OCI-LY3 (cell line): ENCODE data around the gene TEAD3.
"Not testable (repeated sequence)": the region's sequence is repeated elsewhere in the genome, so short reads cannot be mapped to it uniquely, and the experiment has no call there.

ENCODE experiments used
- H2AFZ ChIP-seq: fragments of 200-600, 300-600 bp; shearing (Covaris generic); 2 replicates; pipeline ENCODE4 v1.6.0; 2014; ENCODE audit warnings: antibody characterized with exemption, low read depth, low read length
- H3K27ac ChIP-seq: fragments of 200-600, 300-600 bp; sonication (generic); 2 replicates; pipeline ENCODE4 v1.5.1; 2014; ENCODE audit warnings: mild to moderate bottlenecking, low read length, moderate library complexity, mixed read lengths
- H3K27me3 ChIP-seq: fragments of 200-600, 300-600 bp; sonication (generic); 2 replicates; pipeline ENCODE4 v1.6.1; 2014; ENCODE audit warnings: low read depth, low read length, mixed read lengths
- H3K36me3 ChIP-seq: fragments of 200-600, 300-600 bp; sonication (generic); replicated peaks from 2 replicates; pipeline ENCODE3; 2014; ENCODE audit warnings: low read depth, low read length, mixed read lengths
- H3K4me1 ChIP-seq: fragments of 300-600, 200-600 bp; sonication (generic); 2 replicates; pipeline ENCODE4 v1.6.1; 2014; ENCODE audit warnings: low read length, mixed read lengths
- H3K4me2 ChIP-seq: fragments of 200-600, 300-600 bp; sonication (generic); 2 replicates; pipeline ENCODE4 v1.6.1; 2014; ENCODE audit warnings: low read length, mixed read lengths
- H3K4me3 ChIP-seq: fragments of 300-600, 200-600 bp; sonication (generic); 2 replicates; pipeline ENCODE4 v1.5.1; 2014; ENCODE audit warnings: antibody characterized with exemption, mild to moderate bottlenecking, low read length, moderate library complexity
- H3K79me2 ChIP-seq: fragments of 300-600, 200-600 bp; shearing (Covaris generic); 2 replicates; pipeline ENCODE4 v1.6.1; 2014; ENCODE audit warnings: mild to moderate bottlenecking, low read length, mixed read lengths
- H3K9ac ChIP-seq: fragments of 300-600, 200-600 bp; shearing (Covaris generic); 2 replicates; pipeline ENCODE4 v1.6.0; 2014; ENCODE audit warnings: mild to moderate bottlenecking, low read length, moderate library complexity
- H3K9me3 ChIP-seq: fragments of 200-600, 300-600 bp; shearing (Covaris generic); 2 replicates; pipeline ENCODE4 v1.6.1; 2014; ENCODE audit warnings: low read length, mixed read lengths; ENCODE audit not compliant: insufficient read depth
- H4K20me1 ChIP-seq: fragments of 200-600, 300-600 bp; sonication (generic); 2 replicates; pipeline ENCODE4 v1.6.1; 2016; ENCODE audit warnings: low read length, mixed read lengths; ENCODE audit not compliant: insufficient read depth
- CTCF ChIP-seq: fragments of 200-600, 300-600 bp; sonication (generic); IDR thresholded peaks from 2 replicates; pipeline ENCODE4 v1.5.1; 2014; ENCODE audit warnings: antibody characterized with exemption, low read length, low read depth
- EZH2phosphoT487 ChIP-seq: fragments of 200-600 bp; shearing (Covaris generic); IDR thresholded peaks from 2 replicates; pipeline ENCODE4 v1.6.1; 2018; ENCODE audit warnings: antibody characterized with exemption, mixed run types, low read depth

TEAD3 gene

DNA sequence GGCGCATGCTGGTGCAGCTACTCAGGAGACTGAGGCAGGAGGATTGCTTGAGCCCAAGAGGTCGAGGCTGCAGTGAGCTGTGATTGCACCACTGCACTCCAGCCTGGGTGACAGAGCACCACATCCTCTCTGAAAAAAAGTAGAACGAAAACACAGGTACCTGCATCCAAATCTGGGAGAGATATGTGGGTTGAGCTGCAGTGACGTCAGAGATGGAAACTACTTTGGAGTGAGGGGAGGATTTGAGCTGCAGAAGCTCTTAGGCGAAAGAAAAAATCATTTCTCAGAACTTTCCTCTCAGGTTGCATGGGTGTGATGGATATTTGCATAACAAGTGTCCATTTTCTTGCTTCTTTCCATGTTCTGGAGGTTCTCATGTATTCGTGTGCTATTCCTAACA, 19.8 kb upstream of the TEAD3 start:
- Histone ChIP-seq H3K4me3 (no peak overlapping the region), H2AFZ (no peak overlapping the region), H3K79me2 (no peaks in the 10 kb centered on the region), H3K4me2 (no peak overlapping the region), H3K27me3 (no peaks in the 10 kb centered on the region), H3K36me3 (no peaks in the 10 kb centered on the region), H3K4me1 (no peaks in the 10 kb centered on the region), H3K27ac (no peak overlapping the region), H3K9ac (no peak overlapping the region), H3K9me3 (no peaks in the 10 kb centered on the region), H4K20me1 (no peaks in the 10 kb centered on the region)
- no peak for TF ChIP-seq CTCF

DNA sequence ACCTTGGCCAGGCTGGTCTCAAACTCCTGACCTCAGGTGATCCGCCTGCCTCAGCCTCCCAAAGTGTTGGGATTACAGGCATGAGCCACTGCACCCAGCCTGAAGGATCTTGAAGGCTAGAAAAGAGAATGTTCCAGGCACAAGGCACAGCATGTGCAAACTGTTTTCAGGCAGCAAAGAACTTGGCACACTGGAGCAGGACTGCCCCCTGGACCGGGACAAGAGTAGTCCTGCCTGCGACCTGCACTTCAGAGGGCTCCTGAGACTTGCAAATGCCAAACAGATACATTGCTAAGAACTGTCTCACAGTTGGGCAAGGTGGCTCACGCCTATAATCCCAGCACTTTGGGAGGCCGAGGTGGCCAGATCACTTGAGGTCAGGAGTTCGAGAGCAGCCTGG, 19.1 kb upstream of the TEAD3 start:
- H3K4me2 ChIP-seq, H3K27ac ChIP-seq, H3K9ac ChIP-seq, H3K27me3 ChIP-seq, H4K20me1 ChIP-seq, H3K36me3 ChIP-seq, H3K79me2 ChIP-seq, H3K4me1 ChIP-seq, H2AFZ ChIP-seq, H3K4me3 ChIP-seq, H3K9me3 ChIP-seq: not testable (repeated sequence)

- Histone ChIP-seq H3K27ac (no peak overlapping the region), H2AFZ (no peak overlapping the region), H3K36me3 (no peaks in the 10 kb centered on the region), H3K4me3 (no peak overlapping the region), H3K9ac (no peak overlapping the region), H3K79me2 (no peaks in the 10 kb centered on the region), H3K4me1 (no peaks in the 10 kb centered on the region), H4K20me1 (no peaks in the 10 kb centered on the region), H3K4me2 (no peak overlapping the region), H3K9me3 (no peaks in the 10 kb centered on the region), H3K27me3 (no peaks in the 10 kb centered on the region)
- TF ChIP-seq EZH2phosphoT487 (no peak), CTCF (no peak)
Observed at GRCh38 chr6:35514587-35514986, 17.7 kb upstream of the TEAD3 start.

GRCh38 chr6:35512740-35513139, 15.9 kb upstream of the TEAD3 start, which contains the start of gene TULP1:
TSS of gene TULP1 (minus strand) at chr6:35512896. CDS start at chr6:35512858, 38 bp downstream.
- H3K27ac ChIP-seq = no peak within 1 kb of the TSS
- TF ChIP-seq CTCF (no peak), EZH2phosphoT487 (no peak)
- H3K27me3 ChIP-seq = 0 out of 2 replicates have a peak, but pooled peaks cover 2% of the 10 kb centered on the region
- no peaks in the 10 kb centered on the region for H3K36me3 ChIP-seq
- H3K4me1 ChIP-seq = no peaks in the 10 kb centered on the region
- H3K9me3 ChIP-seq = no peaks in the 10 kb centered on the region
- no peak within 1 kb of the TSS for H3K9ac ChIP-seq
- no peak within 1 kb of the TSS for H3K4me3 ChIP-seq
- no peak within 1 kb of the TSS for H2AFZ ChIP-seq
- H4K20me1 ChIP-seq = no peaks in the 10 kb centered on the region
- H3K79me2 ChIP-seq = no peaks in the 10 kb centered on the region
- H3K4me2 ChIP-seq = no peak within 1 kb of the TSS

- H3K4me2 ChIP-seq = no peak overlapping the region
- H3K4me3 ChIP-seq = no peak overlapping the region
- H3K9ac ChIP-seq = no peak overlapping the region
- H3K36me3 ChIP-seq = no peaks in the 10 kb centered on the region
- H3K4me1 ChIP-seq = no peaks in the 10 kb centered on the region
- H3K27ac ChIP-seq = no peak overlapping the region
- no peaks in the 10 kb centered on the region for H3K79me2 ChIP-seq
- H3K27me3 ChIP-seq = 0 out of 2 replicates have a peak, but pooled peaks cover 2% of the 10 kb centered on the region
- H2AFZ ChIP-seq = no peak overlapping the region
- H4K20me1 ChIP-seq = no peaks in the 10 kb centered on the region
- H3K9me3 ChIP-seq = no peaks in the 10 kb centered on the region
- TF ChIP-seq EZH2phosphoT487 (no peak), CTCF (no peak)
Observed at GRCh38 chr6:35512006-35512405, 15.1 kb upstream of the TEAD3 start.
